IMR-90 (cell line): Measurements from ENCODE around the gene TPT1. TPM values are rescaled to one million over a fixed set of nuclear protein-coding genes. Genes with fewer than 3 reads are reported as not detected.

Experiments
- ATAC-seq: fragments of 200-7000 bp; cut with Tn5 transposase; 2 replicates; pipeline ENCODE4 v1.9.1; 2020; ENCODE audit warnings: low read depth, mild to moderate bottlenecking, moderate library complexity
- BruUV-seq: library from RNA; stranded (reverse); fragments of 400-500 nt; replicated peaks from 2 replicates; lab custom pipeline; 2021; lab: Mats Ljungman, UMichigan
- CTCF ChIA-PET: fragments of 300-600 bp; formaldehyde crosslinking; extraction: SDS; loops from one replicate; lab custom pipeline; 2021; ENCODE audit warnings: antibody characterized with exemption; lab: Yijun Ruan, JAX
- POLR2A ChIA-PET: fragments of 300-600 bp; sonication (Branson Sonifier 250); formaldehyde crosslinking; loops from one replicate; lab custom pipeline; 2022; ENCODE audit warnings: antibody characterized with exemption; ENCODE audit not compliant: unreplicated experiment; lab: Charles Lee
- DNase-seq: peaks from one replicate; pipeline ENCODE4 v3.0.0; 2013
- H2AFZ ChIP-seq: replicated peaks from 2 replicates; pipeline ENCODE3; 2013; ENCODE audit warnings: low read length, mild to moderate bottlenecking; ENCODE audit not compliant: poor library complexity
- H2AK5ac ChIP-seq: 2 replicates; pipeline ENCODE4 v1.6.1; 2013; ENCODE audit warnings: low read depth, low read length, inconsistent platforms
- H2AK9ac ChIP-seq: replicated peaks from 2 replicates; pipeline ENCODE3; 2013; ENCODE audit warnings: mild to moderate bottlenecking, low read depth, low read length, moderate library complexity; ENCODE audit not compliant: poor library complexity
- H2BK120ac ChIP-seq: 2 replicates; pipeline ENCODE4 v1.6.1; 2013; ENCODE audit warnings: low read depth, low read length, inconsistent platforms
- H2BK15ac ChIP-seq: 3 replicates; pipeline ENCODE4 v1.6.1; 2013; ENCODE audit warnings: low read depth, low read length, inconsistent platforms
- H2BK20ac ChIP-seq: 2 replicates; pipeline ENCODE4 v1.6.1; 2013; ENCODE audit warnings: low read depth, mild to moderate bottlenecking, inconsistent platforms, low read length, moderate library complexity
- H2BK5ac ChIP-seq: 2 replicates; pipeline ENCODE4 v1.6.1; 2013; ENCODE audit warnings: mild to moderate bottlenecking, low read depth, low read length, inconsistent platforms; ENCODE audit not compliant: poor library complexity, severe bottlenecking
- H3K14ac ChIP-seq: replicated peaks from 2 replicates; pipeline ENCODE4 v1.6.1; 2013; ENCODE audit warnings: low read depth, low read length, inconsistent platforms
- H3K18ac ChIP-seq: 2 replicates; pipeline ENCODE4 v1.6.1; 2013; ENCODE audit warnings: low read depth, low read length, control low read depth
- H3K23ac ChIP-seq: 2 replicates; pipeline ENCODE4 v1.6.1; 2013; ENCODE audit warnings: low read depth, low read length, inconsistent platforms
- H3K27ac ChIP-seq: 2 replicates; pipeline ENCODE4 v1.5.1; 2013; ENCODE audit warnings: mild to moderate bottlenecking, control low read depth, low read length; ENCODE audit not compliant: insufficient read depth
- H3K27me3 ChIP-seq: 2 replicates; pipeline ENCODE4 v1.6.1; 2013; ENCODE audit warnings: low read length; ENCODE audit not compliant: control insufficient read depth, insufficient read depth
- H3K36me3 ChIP-seq: 2 replicates; pipeline ENCODE4 v1.6.1; 2013; ENCODE audit warnings: low read length, mixed read lengths; ENCODE audit not compliant: control insufficient read depth, insufficient read depth
- H3K4ac ChIP-seq: 2 replicates; pipeline ENCODE4 v1.6.1; 2013; ENCODE audit warnings: low read depth, low read length, inconsistent platforms
- H3K4me1 ChIP-seq: 2 replicates; pipeline ENCODE4 v1.6.1; 2013; ENCODE audit warnings: low read length, mixed read lengths; ENCODE audit not compliant: control insufficient read depth, insufficient read depth
- H3K4me2 ChIP-seq: 2 replicates; pipeline ENCODE4 v1.6.1; 2013; ENCODE audit warnings: low read depth, mild to moderate bottlenecking, control low read depth, low read length, moderate library complexity
- H3K4me3 ChIP-seq: 2 replicates; pipeline ENCODE4 v1.5.1; 2013; ENCODE audit warnings: low read depth, mild to moderate bottlenecking, control low read depth, low read length, moderate library complexity; ENCODE audit not compliant: insufficient read depth
- H3K56ac ChIP-seq: 2 replicates; pipeline ENCODE4 v1.6.1; 2013; ENCODE audit warnings: low read length, inconsistent platforms; ENCODE audit not compliant: insufficient read depth; ENCODE audit errors: extremely low read depth
- H3K79me1 ChIP-seq, 2 experiments: 2 replicates each; pipeline ENCODE4 v1.6.1; 2013; ENCODE audit warnings: low read length in 2 of 2, inconsistent platforms in 1 of 2, low read depth in 1 of 2
- H3K9ac ChIP-seq: 2 replicates; pipeline ENCODE4 v1.6.1; 2013; ENCODE audit warnings: low read depth, low read length, control low read depth
- H3K9me1 ChIP-seq: 2 replicates; pipeline ENCODE4 v1.6.1; 2013; ENCODE audit warnings: low read length, inconsistent platforms; ENCODE audit not compliant: insufficient read depth
- H3K9me3 ChIP-seq: 2 replicates; pipeline ENCODE4 v1.6.1; 2013; ENCODE audit warnings: low read length; ENCODE audit not compliant: control insufficient read depth, insufficient read depth
- H4K20me1 ChIP-seq: 2 replicates; pipeline ENCODE4 v1.6.1; 2013; ENCODE audit warnings: low read length, inconsistent platforms; ENCODE audit not compliant: insufficient read depth
- H4K5ac ChIP-seq: 2 replicates; pipeline ENCODE4 v1.6.1; 2013; ENCODE audit warnings: mild to moderate bottlenecking, low read depth, low read length, control low read depth
- H4K8ac ChIP-seq, 2 experiments: 2 replicates each; pipeline ENCODE4 v1.6.1; 2013; ENCODE audit warnings: low read depth in 2 of 2, low read length in 2 of 2, control low read depth in 1 of 2, inconsistent platforms in 1 of 2
- H4K91ac ChIP-seq: 2 replicates; pipeline ENCODE4 v1.6.1; 2013; ENCODE audit warnings: low read depth, low read length, inconsistent platforms; ENCODE audit not compliant: insufficient read depth
- BHLHE40 ChIP-seq: fragments of 150-350 bp; IDR thresholded peaks from 2 replicates; pipeline ENCODE4 v1.6.1; 2016; ENCODE audit warnings: mild to moderate bottlenecking, low read depth, low read length
- ELK1 ChIP-seq: fragments of 150-350 bp; IDR thresholded peaks from 2 replicates; pipeline ENCODE4 v1.6.1; 2016; ENCODE audit warnings: low read depth, mild to moderate bottlenecking, low read length, moderate library complexity, borderline replicate concordance
- MAFK ChIP-seq: IDR thresholded peaks from 2 replicates; pipeline ENCODE4 v1.6.1; 2012; ENCODE audit warnings: low read depth, low read length, improper control_type of control experiment
- MAZ ChIP-seq: IDR thresholded peaks from 2 replicates; pipeline ENCODE4 v1.6.1; 2012; ENCODE audit warnings: low read depth, mild to moderate bottlenecking, low read length, improper control_type of control experiment, moderate library complexity, borderline replicate concordance
- MXI1 ChIP-seq: IDR thresholded peaks from 2 replicates; pipeline ENCODE4 v1.6.1; 2012; ENCODE audit warnings: low read depth, mild to moderate bottlenecking, low read length, moderate library complexity, borderline replicate concordance
- POLR2A ChIP-seq: IDR thresholded peaks from 2 replicates; pipeline ENCODE4 v1.6.1; 2012; ENCODE audit warnings: mild to moderate bottlenecking, low read depth, low read length
- RAD21 ChIP-seq: IDR thresholded peaks from 2 replicates; pipeline ENCODE4 v1.6.1; 2012; ENCODE audit warnings: low read length, improper control_type of control experiment
- SMC3 ChIP-seq: fragments of 150-350 bp; IDR thresholded peaks from 2 replicates; pipeline ENCODE4 v1.6.1; 2016; ENCODE audit warnings: low read depth, mild to moderate bottlenecking, antibody characterized with exemption, low read length, moderate library complexity
- WGBS, 2 experiments: methylation state at CpG; one replicate each; pipeline versions ENCODE4 v1.1.5 to v1.1.7; 2013; ENCODE audit warnings: missing lambda C conversion rate in 2 of 2; ENCODE audit not compliant: insufficient read length in 1 of 2; ENCODE audit errors: extremely low coverage in 2 of 2; 5-methylcytosine and 5-hydroxymethylcytosine counted together
- dilution Hi-C: fragments of 300-500 bp; cut with HindIII; formaldehyde crosslinking; loops from one replicate; pipeline ENCODE4 v1.14.3; 2018; ENCODE audit warnings: low sequenced_read_pairs; ENCODE audit not compliant: unreplicated experiment
- in situ Hi-C: fragments of 300-500 bp; cut with MboI; formaldehyde crosslinking; loops from 3 replicates; pipeline ENCODE4 v1.14.3; 2019; ENCODE audit warnings: low sequenced_read_pairs, inconsistent platforms, mixed read lengths
- intact Hi-C: fragments of 100-400 bp; cut with micrococcal nuclease; formaldehyde crosslinking; loops from 2 replicates; pipeline ENCODE4 v1.10.0; 2022
- polyA plus RNA-seq, 3 experiments: library from polyadenylated mRNA; depleted of rRNA; stranded (reverse); fragments of >200 nt; gene quantifications; 2 replicates each; pipeline ENCODE4 v1.2.3, GENCODE V29; 2012; ENCODE audit warnings: low replicate concordance in 1 of 3
- total RNA-seq: library from RNA; depleted of rRNA; stranded (reverse); fragments of >200 nt; gene quantifications from 2 replicates; pipeline ENCODE4 v1.2.3, GENCODE V29; 2012
- TF ChIP-seq, protein P1 (sequence below): conservative IDR thresholded peaks from 2 replicates; pipeline ENCODE4 v1.5.1; 2012; ENCODE audit warnings: mild to moderate bottlenecking, low read depth, low read length, improper control_type of control experiment

The TPT1 gene
- total and polyA plus RNA-seq, 2 of the 4 experiments (the other 2 are of a cell fraction) = 1,663 to 2,665 TPM

- TF ChIP-seq MAZ (no peak), POLR2A (no peak)
These were observed 31.5 kb upstream of the TPT1 start (continued) for GRCh38 chr13:45372189-45373161.

- Histone ChIP-seq H2BK20ac (no peak overlapping the region), H3K14ac (0 out of 2 replicates have a peak overlapping the region, but pooled peaks have one; percentile 46), H2AK9ac (peak overlapping the region; percentile 38), H3K4me3 (no peak overlapping the region), H2BK120ac (peak overlapping the region; percentile 39; the same call in 1 of the 2 replicates), H3K36me3 (peaks cover 6% of the 10 kb centered on the region; the same call in 1 of the 2 replicates), H3K56ac (no peak overlapping the region; the same call in 1 of the 2 replicates), H3K4me1 (peaks cover 12% of the 10 kb centered on the region), H3K27ac (no peak overlapping the region; the same call in 1 of the 2 replicates), H3K4ac (peak overlapping the region; percentile 47; the same call in 1 of the 2 replicates), H2AK5ac (peak overlapping the region; percentile 74), H2BK15ac (no peak overlapping the region), H4K91ac (peak overlapping the region; percentile 45; the same call in 1 of the 2 replicates), H2AFZ (peak overlapping the region; percentile 12), H3K79me1 (peaks cover 2 to 19% of the 10 kb centered on the region in 2 experiments; a peak in 1 of 4 replicates), H4K5ac (no peak overlapping the region), H4K8ac (peak overlapping the region in 1 of 2 experiments; percentile 39; a peak in 1 of 4 replicates), H4K20me1 (no peaks in the 10 kb centered on the region), H3K27me3 (no peaks in the 10 kb centered on the region), H3K9ac (no peak overlapping the region), H3K18ac (no peak overlapping the region), H2BK5ac (no peak overlapping the region), H3K23ac (no peak overlapping the region), H3K9me3 (no peaks in the 10 kb centered on the region), H3K9me1 (peaks cover 9% of the 10 kb centered on the region), H3K4me2 (no peak overlapping the region; the same call in 1 of the 2 replicates)
- TF ChIP-seq SMC3 (peak; percentile 75), MXI1 (no peak), RAD21 (peak; percentile 92), ELK1 (no peak), MAZ (peak; percentile 76; the same call in 1 of the 2 replicates), BHLHE40 (no peak), MAFK (peak; percentile 58; the same call in 1 of the 2 replicates)
- TF ChIP-seq, protein P1, sequence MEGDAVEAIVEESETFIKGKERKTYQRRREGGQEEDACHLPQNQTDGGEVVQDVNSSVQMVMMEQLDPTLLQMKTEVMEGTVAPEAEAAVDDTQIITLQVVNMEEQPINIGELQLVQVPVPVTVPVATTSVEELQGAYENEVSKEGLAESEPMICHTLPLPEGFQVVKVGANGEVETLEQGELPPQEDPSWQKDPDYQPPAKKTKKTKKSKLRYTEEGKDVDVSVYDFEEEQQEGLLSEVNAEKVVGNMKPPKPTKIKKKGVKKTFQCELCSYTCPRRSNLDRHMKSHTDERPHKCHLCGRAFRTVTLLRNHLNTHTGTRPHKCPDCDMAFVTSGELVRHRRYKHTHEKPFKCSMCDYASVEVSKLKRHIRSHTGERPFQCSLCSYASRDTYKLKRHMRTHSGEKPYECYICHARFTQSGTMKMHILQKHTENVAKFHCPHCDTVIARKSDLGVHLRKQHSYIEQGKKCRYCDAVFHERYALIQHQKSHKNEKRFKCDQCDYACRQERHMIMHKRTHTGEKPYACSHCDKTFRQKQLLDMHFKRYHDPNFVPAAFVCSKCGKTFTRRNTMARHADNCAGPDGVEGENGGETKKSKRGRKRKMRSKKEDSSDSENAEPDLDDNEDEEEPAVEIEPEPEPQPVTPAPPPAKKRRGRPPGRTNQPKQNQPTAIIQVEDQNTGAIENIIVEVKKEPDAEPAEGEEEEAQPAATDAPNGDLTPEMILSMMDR = peak; percentile 94
- 5% methylated on average over 17 of the region's 30 CpGs; no CpG with 5 or more reads in 1 of the 2 experiments for WGBS, 2 experiments
- dilution Hi-C loops = no loop called here
- POLR2A ChIA-PET = interaction anchor here (0.7 kb wide), 1 partner anchor 310 kb away, joined by 3 read pairs; no protein-coding TSS in a partner anchor
- ATAC-seq = peak; percentile 84
- peak; percentile 84 for DNase-seq
- intact Hi-C loops = loop anchor here (5.0 kb wide), 3 partner anchors 41 to 251 kb away; no protein-coding TSS in a partner anchor
- CTCF ChIA-PET = interaction anchor here (0.6 to 1.6 kb wide), 11 partner anchors 9 to 422 kb away, joined by 3 to 8 read pairs (median 4); no protein-coding TSS in a partner anchor
- in situ Hi-C loops = loop anchor here (25.0 kb wide), 1 partner anchor 616 kb away; no protein-coding TSS in a partner anchor
- no TSS peak for BruUV-seq
These were observed 30.0 kb upstream of the TPT1 start for GRCh38 chr13:45370922-45371406.
